TTC549 (cell line): ENCODE data around the gene LPAR3.

Experiments
- FAIRE-seq: peaks from 2 replicates; lab custom pipeline; 2012; peaks lifted over from hg19 to GRCh38; lab: Jason Lieb, UNC

The LPAR3 gene

GRCh38 chr1:84823991-84824390 lies 69.0 kb downstream of the LPAR3 start:
- FAIRE-seq, result no peak

- FAIRE-seq, result no peak
Measured at GRCh38 chr1:84823511-84823910, 69.5 kb downstream of the LPAR3 start.

- no peak for FAIRE-seq
Measured at GRCh38 chr1:84810343-84810742, 82.7 kb downstream of the LPAR3 start.

- FAIRE-seq, result no peak
Measured at GRCh38 chr1:84809023-84809422, 84.0 kb downstream of the LPAR3 start.

GRCh38 chr1:84803604-84804003 lies 89.4 kb downstream of the LPAR3 start:
- FAIRE-seq, result no peak

GRCh38 chr1:84802567-84803232 lies 90.3 kb downstream of the LPAR3 start:
- no peak for FAIRE-seq

- no peak for FAIRE-seq
Measured at GRCh38 chr1:84800090-84801073, 92.6 kb downstream of the LPAR3 start.

- FAIRE-seq, result no peak
Measured at GRCh38 chr1:84797603-84798002, 95.4 kb downstream of the LPAR3 start.

GRCh38 chr1:84795966-84796600 lies 96.9 kb downstream of the LPAR3 start:
- no peak for FAIRE-seq

GRCh38 chr1:84795213-84795612 lies 97.8 kb downstream of the LPAR3 start:
- FAIRE-seq, result no peak

- FAIRE-seq, result no peak
Measured at GRCh38 chr1:84792421-84792820, 100.6 kb downstream of the LPAR3 start.

GRCh38 chr1:84789014-84789413 lies 104.0 kb downstream of the LPAR3 start:
- no peak for FAIRE-seq

- no peak for FAIRE-seq
Measured at GRCh38 chr1:84785271-84786036, 107.6 kb downstream of the LPAR3 start.

- no peak for FAIRE-seq
Measured at GRCh38 chr1:84782881-84783280, 110.1 kb downstream of the LPAR3 start.

- no peak for FAIRE-seq
Measured at GRCh38 chr1:84781946-84782771, 110.8 kb downstream of the LPAR3 start.

GRCh38 chr1:84780000-84780716 lies 112.8 kb downstream of the LPAR3 start:
- FAIRE-seq, result no peak

GRCh38 chr1:84776639-84777038 lies 116.4 kb downstream of the LPAR3 start:
- FAIRE-seq, result no peak

- FAIRE-seq, result no peak
Measured at GRCh38 chr1:84775535-84775920, 117.5 kb downstream of the LPAR3 start.

- no peak for FAIRE-seq
Measured at GRCh38 chr1:84774669-84775534, 118.1 kb downstream of the LPAR3 start.
